Measurements from ENCODE around the gene PPP2R1A. TPM values are rescaled to one million over a fixed set of nuclear protein-coding genes. Genes with fewer than 3 reads are reported as not detected.

The PPP2R1A gene
- total and polyA plus RNA-seq, 2 of the 13 experiments (the other 11 are each of a cell fraction or from before 2014, with no cell fraction given) = 86.7 to 130 TPM

DNA sequence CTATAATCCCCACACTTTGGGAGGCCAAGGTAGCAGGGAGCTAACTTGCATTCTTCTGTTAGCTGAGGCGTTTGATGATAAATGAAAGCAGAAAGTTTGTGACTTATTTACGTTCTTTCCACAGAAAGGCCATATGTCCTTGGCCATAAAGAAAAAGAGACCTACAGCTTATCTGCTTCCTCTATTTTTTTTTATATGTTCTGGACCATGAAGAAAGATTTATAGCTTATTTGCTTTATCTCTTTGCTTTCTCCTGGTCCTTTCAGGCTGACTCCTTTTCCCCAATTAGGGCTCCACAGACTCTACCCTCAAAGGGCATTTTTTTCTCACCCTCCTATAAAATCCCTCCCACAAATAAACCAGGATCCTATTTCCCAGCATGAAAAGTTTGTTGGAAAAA, 48.6 kb upstream of the PPP2R1A start:
- Histone ChIP-seq H2AFZ (ENCODE audit: low read length) (no peak overlapping the region), H3K4me3 (replicated peaks in 1 of 3; ENCODE audit: insufficient read depth in 1 of 3, low read depth in 2 of 3, low read length in 3 of 3) (no peak overlapping the region), H4K20me1 (ENCODE audit: insufficient read depth, low read length) (no peaks in the 10 kb centered on the region), H3K27ac (ENCODE audit: extremely low read length, insufficient read depth, low read length) (no peak overlapping the region), H3K36me3 (replicated peaks in 1 of 2; ENCODE audit: control insufficient read depth in 1 of 2, insufficient read depth in 2 of 2, low read length in 2 of 2) (no peaks in the 10 kb centered on the region; a peak in 1 of 5 replicates), H3K4me1 (ENCODE audit: insufficient read depth, low read length) (peaks cover 25% of the 10 kb centered on the region), H3K4me2 (ENCODE audit: low read depth, low read length) (no peak overlapping the region), H3K27me3 (ENCODE audit: control insufficient read depth in 1 of 2, insufficient read depth in 2 of 2, low read length in 2 of 2) (no peaks in the 10 kb centered on the region; a peak in 2 of 5 replicates), H3K9me3 (ENCODE audit: low read length) (peaks cover 36% of the 10 kb centered on the region), H3K9ac (ENCODE audit: insufficient read depth, low read depth, low read length) (no peak overlapping the region), H3K79me2 (ENCODE audit: insufficient read depth, low read length) (peaks cover 18% of the 10 kb centered on the region)
- POLR2A ChIA-PET = interaction anchor here (3.9 kb wide), 1 partner anchor 48 kb away, joined by 23 read pairs; the partner anchor contains the start of gene PPP2R1A
- ATAC-seq = no peak
- no TSS peak for BruUV-seq (replicated peaks)
- CTCF ChIA-PET (ENCODE audit: low intra/inter-chr PET ratio, low total read pairs) = no interaction called here
- in situ Hi-C loops (cut with HindIII; ENCODE audit: extremely low pct_ligation_motif_present, low pct_unique_long_range_greater_than_20kb) = no loop called here
- no peak for DNase-seq (ENCODE audit: low spot score)
- FAIRE-seq = no peak
- intact Hi-C loops (cut with micrococcal nuclease; ENCODE audit: unreplicated experiment) = no loop called here
- 91% methylated on average over 2 of the region's 2 CpGs for WGBS (ENCODE audit: low lambda C conversion rate)
- no peak for TF ChIP-seq ZNF12 (CRISPR knock-in tag; IDR thresholded peaks at IDR 0.05)
- TF ChIP-seq, protein P1, sequence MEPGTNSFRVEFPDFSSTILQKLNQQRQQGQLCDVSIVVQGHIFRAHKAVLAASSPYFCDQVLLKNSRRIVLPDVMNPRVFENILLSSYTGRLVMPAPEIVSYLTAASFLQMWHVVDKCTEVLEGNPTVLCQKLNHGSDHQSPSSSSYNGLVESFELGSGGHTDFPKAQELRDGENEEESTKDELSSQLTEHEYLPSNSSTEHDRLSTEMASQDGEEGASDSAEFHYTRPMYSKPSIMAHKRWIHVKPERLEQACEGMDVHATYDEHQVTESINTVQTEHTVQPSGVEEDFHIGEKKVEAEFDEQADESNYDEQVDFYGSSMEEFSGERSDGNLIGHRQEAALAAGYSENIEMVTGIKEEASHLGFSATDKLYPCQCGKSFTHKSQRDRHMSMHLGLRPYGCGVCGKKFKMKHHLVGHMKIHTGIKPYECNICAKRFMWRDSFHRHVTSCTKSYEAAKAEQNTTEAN (CRISPR knock-in tag; conservative IDR thresholded peaks at IDR 0.05) = no peak
- no peak for TF ChIP-seq CREM (IDR thresholded peaks at IDR 0.05)
- TF ChIP-seq CREM (CRISPR knock-in tag; IDR thresholded peaks at IDR 0.05) = no peak
- TF ChIP-seq PCBP1 (IDR thresholded peaks at IDR 0.05; ENCODE audit: borderline replicate concordance, low read depth, low read length) = no peak
- TF ChIP-seq POLR2AphosphoS2 (IDR thresholded peaks at IDR 0.05; ENCODE audit: low read depth, low read length) = no peak
- no peak for TF ChIP-seq GABPA (IDR thresholded peaks at IDR 0.05; ENCODE audit: low read depth, low read length)
- no peak for TF ChIP-seq GABPA (CRISPR knock-in tag; IDR thresholded peaks at IDR 0.05; ENCODE audit: low read depth)
- TF ChIP-seq ZBTB40 (IDR thresholded peaks at IDR 0.05) = no peak
- no peak for TF ChIP-seq ZBTB40 (CRISPR knock-in tag; IDR thresholded peaks at IDR 0.05)
- no peak for TF ChIP-seq GMEB1 (CRISPR knock-in tag; IDR thresholded peaks at IDR 0.05; ENCODE audit: borderline replicate concordance)
- TF ChIP-seq SRF (IDR thresholded peaks at IDR 0.05; ENCODE audit: low read depth, low read length) = no peak
- no peak for TF ChIP-seq PRPF4 (IDR thresholded peaks at IDR 0.05; ENCODE audit: low read depth, low read length, poor library complexity, severe bottlenecking)

Measured in HepG2 (cell line).